Tibial nerve (tissue), 3 donors: ENCODE data around the gene TAF11L10.

Experiments used
- EP300 ChIP-seq, 2 donors: sonication (generic); formaldehyde crosslinking; IDR thresholded peaks; one replicate each; pipeline ENCODE4 v1.6.1; 2017; ENCODE audit warnings: antibody characterized with exemption in 2 of 2, mild to moderate bottlenecking in 1 of 2
- POLR2A ChIP-seq, 2 donors: fragments of 450-650 bp; IDR thresholded peaks; one replicate each; pipeline ENCODE4 v1.6.1; 2017; ENCODE audit warnings: antibody characterized with exemption in 2 of 2, mild to moderate bottlenecking in 2 of 2, moderate library complexity in 2 of 2

DNA sequence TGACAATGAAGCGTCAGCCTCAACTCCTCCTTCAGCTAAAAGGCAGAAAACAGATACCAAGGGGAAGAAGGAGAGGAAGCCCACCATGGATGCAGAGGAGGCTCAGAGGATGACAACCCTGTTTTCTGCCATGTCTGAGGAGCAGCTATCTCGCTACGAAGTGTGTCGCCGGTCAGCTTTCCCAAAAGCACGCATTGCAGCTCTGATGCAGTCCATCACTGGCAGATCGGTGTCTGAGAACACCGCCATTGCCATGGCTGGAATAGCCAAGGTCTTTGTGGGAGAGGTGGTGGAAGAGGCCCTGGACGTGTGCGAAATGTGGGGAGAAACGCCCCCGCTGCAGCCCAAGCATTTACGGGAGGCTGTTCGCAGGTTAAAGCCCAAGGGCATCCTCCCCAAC is 7.3 kb upstream of the TAF11L10 start:
- TF ChIP-seq EP300 (IDR thresholded peaks at IDR 0.05) = no peak
- TF ChIP-seq POLR2A (IDR thresholded peaks at IDR 0.05) = no peak
